ENCODE results near the gene GAREM1. TPM values are rescaled to one million over a fixed set of nuclear protein-coding genes. Genes with fewer than 3 reads are reported as not detected.
A peak's percentile ranks its signal among the peaks of the same experiment; 100 is the strongest.
"Not testable (repeated sequence)": the region's sequence is repeated elsewhere in the genome, so short reads cannot be mapped to it uniquely, and the experiment has no call there.

GAREM1 gene
- total RNA-seq, 2 donors from 2014 or later: 12.7 to 19.0 TPM

DNA sequence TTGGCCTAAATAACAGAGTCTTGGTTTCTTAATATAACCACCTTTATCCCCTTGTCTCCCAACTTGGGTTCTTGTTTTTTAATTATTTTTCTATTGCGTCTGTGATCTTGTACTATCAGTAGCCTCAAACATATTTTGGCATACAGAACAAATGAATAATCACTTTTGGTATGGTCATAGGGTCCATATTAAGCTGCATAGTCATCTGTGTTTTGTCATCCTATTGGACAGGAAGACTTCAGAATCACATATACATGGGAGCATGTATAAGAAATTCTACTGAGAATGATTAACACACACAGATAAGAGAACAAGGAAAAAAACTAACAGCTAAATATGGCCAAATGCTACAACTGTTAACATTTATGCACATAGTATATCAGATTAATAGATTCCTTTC, 154.8 kb downstream of the GAREM1 start:
- no peak for ATAC-seq
- intact Hi-C loops (cut with DNase I): no loop called here
- DNase-seq: no peak

GRCh38 chr18:32310774-32311173, 159.9 kb downstream of the GAREM1 start:
- DNase-seq (no peak), ATAC-seq (no peak)
- intact Hi-C loops (cut with DNase I): no loop called here

DNA sequence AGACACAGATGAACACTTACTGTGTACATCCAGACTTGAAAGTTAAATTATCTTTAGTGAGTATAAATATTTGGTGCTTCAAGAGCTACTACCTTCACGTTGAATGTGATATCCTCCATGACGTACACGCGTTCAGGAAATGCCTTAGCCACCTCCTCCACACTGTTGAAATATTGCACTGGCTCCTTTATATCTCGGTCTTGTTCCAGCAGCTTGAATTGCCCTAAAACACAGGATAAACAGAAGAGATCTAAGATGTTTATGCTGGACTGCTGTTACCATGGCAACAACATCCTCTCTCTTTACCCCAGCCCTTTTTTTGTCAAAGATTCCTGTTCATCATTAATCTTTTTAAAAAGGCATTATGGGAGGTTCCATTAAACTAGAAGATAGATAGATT, 160.6 kb downstream of the GAREM1 start:
- ATAC-seq (peak; percentile 58 to 90), DNase-seq (no peak)
- intact Hi-C loops (cut with DNase I): no loop called here

GRCh38 chr18:32308493-32309120, 162.1 kb downstream of the GAREM1 start:
- DNase-seq: peak; percentile 28
- ATAC-seq: peak in 1 of 2 donors; percentile 95
- intact Hi-C loops (cut with DNase I): no loop called here

- intact Hi-C loops (cut with DNase I): no loop called here
- DNase-seq (no peak), ATAC-seq (no peak)
Observed at GRCh38 chr18:32303400-32303799, 167.3 kb downstream of the GAREM1 start.

DNA sequence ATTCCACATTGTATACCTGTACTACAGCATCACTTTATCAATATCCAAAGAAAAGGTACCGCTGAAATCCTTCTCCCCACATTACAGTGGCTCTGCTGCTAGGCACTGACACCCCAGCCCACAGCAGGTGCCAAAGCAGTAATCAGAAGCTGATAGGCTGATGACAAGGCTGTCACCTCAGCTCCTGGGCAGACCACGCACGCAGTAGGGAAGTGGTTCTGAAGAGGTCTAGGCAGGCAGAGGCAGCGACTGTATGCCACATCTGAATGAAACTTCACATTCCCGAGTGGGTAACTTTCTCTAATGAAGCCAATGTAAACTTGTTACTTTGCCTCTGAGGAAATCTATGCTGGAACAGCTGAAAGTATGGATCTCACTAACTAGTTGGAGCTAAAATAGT, 167.9 kb downstream of the GAREM1 start:
- intact Hi-C loops (cut with DNase I): no loop called here
- ATAC-seq (peak in 1 of 2 donors; percentile 72), DNase-seq (no peak)

DNA sequence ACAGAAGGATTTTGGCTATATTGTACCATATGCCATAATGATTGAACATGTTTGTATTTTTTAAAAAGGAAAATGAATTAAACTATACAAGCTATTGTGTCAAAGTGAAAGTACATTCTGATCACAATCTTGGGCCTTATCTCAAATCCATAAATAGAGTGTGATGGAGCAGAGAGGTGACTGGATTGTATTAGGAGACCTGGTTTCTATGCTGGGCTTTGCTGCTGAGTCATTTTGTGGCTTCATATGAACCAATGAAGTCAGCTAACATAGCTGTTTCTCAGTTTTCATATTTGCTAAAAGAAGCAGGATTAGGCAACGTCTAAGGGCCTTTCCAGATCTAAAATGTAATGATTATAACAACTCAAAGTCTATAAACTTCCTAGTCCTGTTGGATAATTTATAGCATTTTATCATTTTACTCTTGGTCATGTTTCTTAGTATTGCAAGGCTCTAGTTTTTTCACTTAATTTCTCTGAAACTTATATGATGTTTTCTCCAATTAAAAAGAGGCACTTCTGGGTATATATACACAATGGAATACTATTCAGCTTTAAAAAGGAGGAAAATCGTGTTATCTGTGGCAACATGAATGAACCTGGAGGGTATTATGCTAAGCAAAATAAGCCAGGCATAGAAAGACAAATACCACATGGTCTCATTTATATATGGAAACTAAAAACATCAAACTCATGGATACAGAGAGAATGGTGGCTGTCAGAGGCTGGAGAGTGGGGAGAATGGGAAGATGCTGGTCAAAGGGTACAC, 168.5 kb downstream of the GAREM1 start:
- intact Hi-C loops (cut with DNase I): no loop called here
- DNase-seq: no peak
- ATAC-seq: peak; percentile 38 to 87

GRCh38 chr18:32301361-32301760, 169.3 kb downstream of the GAREM1 start:
- intact Hi-C loops (cut with DNase I): no loop called here
- ATAC-seq (no peak), DNase-seq (no peak)

GRCh38 chr18:32300914-32301313, 169.8 kb downstream of the GAREM1 start:
- ATAC-seq (peak in 1 of 2 donors; percentile 48), DNase-seq (no peak)
- intact Hi-C loops (cut with DNase I): no loop called here

DNA sequence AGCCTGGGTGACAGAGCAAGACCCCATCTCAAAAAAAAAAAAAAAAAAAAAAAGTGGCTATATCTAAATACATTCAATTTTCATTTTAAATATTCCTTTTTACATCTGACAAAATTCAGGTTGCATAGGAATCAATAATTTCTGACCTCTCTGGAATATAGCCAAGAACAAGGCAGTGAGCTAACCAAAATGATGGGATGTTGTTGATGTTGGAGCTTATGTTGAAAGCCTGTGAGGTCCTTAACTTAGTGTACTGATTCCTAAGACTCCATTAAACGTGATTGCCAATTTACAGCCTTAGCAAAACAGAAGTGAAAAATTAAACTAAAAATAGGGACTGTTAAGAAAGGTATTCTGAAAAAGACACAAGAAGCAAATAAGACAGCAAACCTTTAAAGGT, 171.2 kb downstream of the GAREM1 start:
- ATAC-seq (no peak), DNase-seq (no peak)
- intact Hi-C loops (cut with DNase I): no loop called here

DNA sequence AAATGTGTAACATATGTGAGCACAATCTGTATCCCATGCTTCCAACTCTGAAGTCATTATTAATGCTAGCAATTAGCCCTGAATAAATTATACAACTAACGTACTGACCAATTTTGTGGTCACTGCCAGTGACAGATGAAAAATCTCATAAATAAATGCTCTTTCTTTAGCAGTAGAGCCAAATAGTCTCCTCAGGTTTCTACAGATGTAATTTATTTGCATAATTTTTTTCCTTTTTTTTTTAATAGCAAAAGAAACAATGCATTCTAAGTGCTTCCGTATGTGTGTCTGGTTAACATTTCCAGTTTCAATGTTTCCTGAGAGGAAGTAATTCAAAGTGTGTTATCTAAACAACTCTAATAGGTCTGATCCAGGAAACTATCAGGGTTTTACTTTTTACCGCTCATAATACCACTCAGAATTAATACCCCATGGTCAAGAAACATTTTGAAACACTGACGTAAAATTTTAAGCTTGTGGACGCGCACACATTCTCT, 172.5 kb downstream of the GAREM1 start:
- DNase-seq (no peak), ATAC-seq (no peak)
- intact Hi-C loops (cut with DNase I): no loop called here

- intact Hi-C loops (cut with DNase I): no loop called here
- no peak for DNase-seq
- ATAC-seq: no peak
Observed at GRCh38 chr18:32297579-32298170, 173.0 kb downstream of the GAREM1 start.

DNA sequence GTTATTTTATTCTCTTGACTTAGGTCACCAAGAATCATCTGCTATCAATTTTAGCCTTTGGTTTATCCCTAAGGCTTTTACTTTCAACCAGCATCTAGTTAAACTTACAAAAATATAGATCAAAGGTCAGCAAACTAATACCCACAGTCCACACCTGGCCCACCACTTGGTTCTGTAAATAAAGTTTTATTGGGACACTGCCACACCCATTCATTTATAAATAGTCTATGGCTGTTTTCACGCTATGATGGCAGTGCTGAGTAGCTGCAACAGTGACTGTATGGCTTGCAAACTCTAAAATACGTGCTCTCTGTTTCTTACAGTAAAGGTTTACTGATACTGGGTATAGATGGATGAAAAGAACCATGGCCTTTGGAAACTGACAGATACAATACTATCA, 173.8 kb downstream of the GAREM1 start:
- ATAC-seq: no peak
- intact Hi-C loops (cut with DNase I): no loop called here

DNA sequence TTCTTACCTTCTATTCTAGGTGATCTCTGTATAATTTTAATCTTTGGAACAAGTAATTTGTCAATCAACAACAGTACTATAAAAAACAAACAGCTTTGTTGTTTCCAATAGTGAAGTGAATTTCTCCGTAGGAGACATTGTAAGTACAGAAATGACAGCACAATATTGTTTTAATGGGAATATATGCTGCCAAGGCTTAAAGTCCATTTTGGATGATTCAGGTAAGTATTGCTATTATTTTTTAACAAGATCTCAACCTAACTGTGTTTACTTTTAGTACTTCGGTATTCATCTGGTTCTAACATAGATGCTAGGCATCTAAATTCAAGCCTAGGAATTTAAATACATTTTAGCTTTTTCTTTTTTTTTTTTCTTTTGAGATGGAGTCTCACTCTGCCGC, 175.1 kb downstream of the GAREM1 start:
- DNase-seq (no peak), ATAC-seq (no peak)
- intact Hi-C loops (cut with DNase I): no loop called here

More for the DNA sequence above, 173.8 kb downstream of the GAREM1 start:
- DNase-seq: no peak

DNA sequence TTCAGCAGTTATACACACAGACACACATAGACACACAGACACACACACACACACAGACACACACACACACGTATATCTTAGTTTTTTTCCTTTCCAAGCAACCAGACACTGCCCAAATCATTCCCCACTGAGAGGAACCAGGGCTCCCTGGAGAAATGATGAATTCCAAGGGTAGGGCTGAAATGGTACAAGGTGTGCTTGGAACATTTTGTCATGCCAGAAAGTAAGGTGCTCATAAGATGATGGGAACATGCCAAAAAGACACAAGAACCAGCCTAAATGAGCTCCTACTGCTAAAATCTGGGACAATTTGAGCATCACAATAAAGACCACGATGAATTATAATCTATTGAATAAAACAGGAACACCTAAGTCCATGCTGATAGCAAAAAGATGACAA, 177.6 kb downstream of the GAREM1 start:
- intact Hi-C loops (cut with DNase I): no loop called here
- ATAC-seq (no peak), DNase-seq (no peak)

DNA sequence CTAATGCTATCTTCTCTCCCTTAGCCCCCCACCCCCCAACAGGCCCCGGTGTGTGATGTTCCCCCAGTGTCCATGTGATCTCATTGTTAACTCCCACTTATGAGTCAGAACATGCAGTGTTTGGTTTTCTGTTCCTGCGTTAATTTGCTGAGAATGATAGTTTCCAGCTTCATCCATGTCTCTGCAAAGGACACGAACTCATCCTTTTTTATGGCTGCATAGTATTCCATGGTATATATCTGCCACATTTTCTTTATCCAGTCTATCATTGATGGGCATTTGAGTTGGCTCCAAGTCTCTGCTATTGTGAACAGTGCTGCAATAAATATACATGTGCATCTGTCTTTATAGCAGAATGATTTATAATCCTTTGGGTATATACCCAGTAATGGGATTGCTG, 179.1 kb downstream of the GAREM1 start:
- intact Hi-C loops (cut with DNase I); DNase-seq; ATAC-seq: not testable (repeated sequence)

DNA sequence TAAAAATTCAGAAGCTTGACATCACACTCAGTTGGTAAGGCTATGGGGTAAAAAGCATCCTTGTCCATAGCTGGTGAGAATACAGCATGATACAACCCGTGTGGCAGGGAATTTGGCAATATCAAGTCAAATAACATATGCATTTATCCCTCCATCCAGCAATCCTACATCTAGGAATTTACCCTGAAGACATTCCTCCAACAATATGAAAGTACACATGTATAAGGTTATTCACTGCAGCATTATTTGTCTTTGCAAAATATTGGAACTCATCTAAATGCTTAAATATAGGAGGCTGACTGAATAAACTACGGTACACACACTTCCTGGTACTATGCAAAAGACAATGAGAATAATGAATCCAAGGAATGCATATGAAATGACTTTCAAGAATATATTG, 179.9 kb downstream of the GAREM1 start:
- no peak for ATAC-seq
- DNase-seq: no peak
- intact Hi-C loops (cut with DNase I): no loop called here

DNA sequence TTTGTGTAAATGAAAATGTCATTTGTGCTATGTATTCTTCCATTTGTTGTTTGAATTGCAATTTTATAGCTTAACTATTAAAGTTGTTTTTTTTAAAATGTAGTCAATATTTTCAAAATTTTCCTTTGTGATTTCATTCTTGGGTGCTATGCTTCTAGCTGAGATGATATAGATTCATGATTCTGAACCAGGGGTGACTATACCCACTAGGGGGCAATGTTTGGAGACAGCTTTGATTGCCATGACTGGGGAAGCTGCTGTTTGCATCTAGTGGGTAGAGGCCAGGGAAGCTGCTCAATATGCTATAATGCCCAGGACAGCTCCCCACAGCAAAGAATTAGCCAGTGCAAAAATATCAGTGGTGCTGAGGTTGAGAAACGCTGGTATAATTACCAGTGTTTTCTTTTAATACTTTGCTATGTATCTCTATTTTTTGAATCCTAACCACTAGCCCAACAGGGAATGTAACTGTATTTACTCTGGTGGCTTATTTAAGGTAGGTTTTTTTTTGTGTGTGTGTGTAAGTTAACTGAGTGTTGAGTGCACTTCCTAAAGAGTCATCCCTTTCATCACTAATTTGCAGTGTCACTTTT, 181.1 kb downstream of the GAREM1 start:
- DNase-seq (no peak), ATAC-seq (peak in 1 of 2 donors; percentile 65)
- intact Hi-C loops (cut with DNase I): loop anchor here in 1 of 2 donors (5.0 to 10.0 kb wide), 2 partner anchors 45 to 183 kb away; partner anchors contain the start of gene GAREM1

DNA sequence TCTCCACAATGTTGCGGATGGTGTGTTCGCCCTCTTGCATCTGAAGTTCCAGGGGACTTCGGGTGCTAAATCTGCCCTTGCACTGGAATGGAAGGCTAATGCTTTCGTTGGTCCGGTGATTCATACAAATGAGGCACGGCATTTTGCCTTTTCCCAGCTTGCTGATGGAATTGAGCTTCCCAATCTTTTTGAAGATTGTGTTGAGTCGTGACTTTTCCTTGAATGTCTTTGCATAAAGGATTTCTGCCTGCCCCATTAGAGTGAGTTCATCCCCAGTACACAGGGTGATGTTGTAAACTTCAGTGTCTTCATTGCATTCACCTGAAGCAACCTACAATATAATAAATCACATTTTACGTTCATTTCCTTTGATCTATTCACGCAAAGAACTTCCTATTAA, 182.8 kb downstream of the GAREM1 start:
- no peak for ATAC-seq
- intact Hi-C loops (cut with DNase I): loop anchor here in 1 of 2 donors (5.0 to 10.0 kb wide), 2 partner anchors 47 to 184 kb away; partner anchors contain the start of gene GAREM1
- no peak for DNase-seq

DNA sequence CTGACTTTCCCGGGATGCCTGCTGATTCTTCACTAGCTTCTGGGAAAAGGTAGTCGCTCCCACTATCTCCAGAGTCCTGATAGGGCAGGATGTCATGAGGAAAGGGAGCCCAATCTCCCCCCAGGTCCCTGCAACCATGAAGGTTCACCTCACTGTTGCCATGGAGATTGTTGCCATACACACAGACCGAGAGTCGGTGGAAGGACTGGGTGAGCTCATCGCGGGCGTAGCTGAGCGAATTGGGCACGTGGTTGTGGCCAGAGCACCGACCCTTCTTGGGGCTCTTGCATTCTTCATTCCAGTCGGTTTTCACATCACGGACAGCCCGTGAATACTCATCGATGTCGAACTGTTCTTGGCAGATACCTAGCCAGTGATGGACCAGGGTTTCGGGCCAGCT, 183.4 kb downstream of the GAREM1 start:
- intact Hi-C loops (cut with DNase I): loop anchor here in 1 of 2 donors (5.0 to 10.0 kb wide), 2 partner anchors 48 to 185 kb away; partner anchors contain the start of gene GAREM1
- peak; percentile 58 to 70 for ATAC-seq
- DNase-seq: no peak
